NCI-H82 treated with DMSO at 0.1 percent for 48 hours (cell line): Measurements from ENCODE around the gene CGB2.

Source experiments
- DNase-seq: peaks from one replicate; lab custom pipeline; 2025; ENCODE audit not compliant: unreplicated experiment; lab: John Stamatoyannopoulos, UW

CGB2 gene

GRCh38 chr19:49031642-49032301 lies at the start of gene CGB2:
Gene CGB2 (plus strand): TSS chr19:49031890. CDS start chr19:49032096, 206 bp downstream.
- peak; percentile 66 for DNase-seq

- DNase-seq = no peak
Measured at GRCh38 chr19:48982280-48982679, 49.4 kb upstream of the CGB2 start.

GRCh38 chr19:48985711-48986110 lies 46.0 kb upstream of the CGB2 start:
- no peak for DNase-seq

- DNase-seq = no peak
Measured at GRCh38 chr19:48986211-48986610, 45.5 kb upstream of the CGB2 start.

GRCh38 chr19:48987323-48987722 lies 44.4 kb upstream of the CGB2 start:
- no peak for DNase-seq

- no peak for DNase-seq
Measured at GRCh38 chr19:48988286-48988685, 43.4 kb upstream of the CGB2 start.

- DNase-seq = no peak
Measured at GRCh38 chr19:48988860-48989259, 42.8 kb upstream of the CGB2 start.

- no peak for DNase-seq
Measured at GRCh38 chr19:48989701-48990291, 41.9 kb upstream of the CGB2 start.

- no peak for DNase-seq
Measured at GRCh38 chr19:48990400-48990799, 41.3 kb upstream of the CGB2 start.

GRCh38 chr19:48991011-48991609 lies 40.6 kb upstream of the CGB2 start:
- DNase-seq = no peak

- DNase-seq = peak; percentile 24
Measured at GRCh38 chr19:48991873-48992580, 39.7 kb upstream of the CGB2 start.

- no peak for DNase-seq
Measured at GRCh38 chr19:48992581-48993174, 39.0 kb upstream of the CGB2 start.

- peak; percentile 97 for DNase-seq
Measured at GRCh38 chr19:48993175-48994034, 38.3 kb upstream of the CGB2 start, which contains the start of the genes GYS1 and RUVBL2. Gene GYS1 (minus strand): TSS chr19:48993309. CDS start chr19:48993112, 197 bp downstream. Gene RUVBL2 (plus strand): TSS chr19:48993887. CDS start chr19:48993912, 25 bp downstream.

GRCh38 chr19:48994035-48994386 lies 37.7 kb upstream of the CGB2 start:
- DNase-seq = no peak

GRCh38 chr19:48997972-48998371 lies 33.7 kb upstream of the CGB2 start:
- peak; percentile 35 for DNase-seq

- DNase-seq = no peak
Measured at GRCh38 chr19:48999481-49000325, 32.0 kb upstream of the CGB2 start.

- no peak for DNase-seq
Measured at GRCh38 chr19:49004133-49004532, 27.6 kb upstream of the CGB2 start.

GRCh38 chr19:49004964-49005614 lies 26.6 kb upstream of the CGB2 start:
- DNase-seq = no peak

GRCh38 chr19:49006905-49007304 lies 24.8 kb upstream of the CGB2 start:
- DNase-seq = no peak
